Mucosa of descending colon (tissue), 3 donors: ENCODE results near the gene ZNF548. TPM values are rescaled to one million over a fixed set of nuclear protein-coding genes. Genes with fewer than 3 reads are reported as not detected.
A peak's percentile ranks its signal among the peaks of the same experiment; 100 is the strongest.

ENCODE experiments used
- ATAC-seq: fragments of 200-7000 bp; cut with Tn5 transposase; one replicate; pipeline ENCODE4 v1.9.1; 2020; ENCODE audit warnings: mild to moderate bottlenecking, moderate library complexity
- DNase-seq, 3 donors: peaks; one replicate each; pipeline ENCODE4 v3.0.0-alpha.2; 2020
- H3K36me3 ChIP-seq: fragments of 200-600 bp; one replicate; pipeline ENCODE4 v1.8.0; 2021; ENCODE audit warnings: low read depth, mild to moderate bottlenecking
- H3K4me1 ChIP-seq: fragments of 200-600 bp; one replicate; pipeline ENCODE4 v1.8.0; 2021; ENCODE audit warnings: low read depth, mild to moderate bottlenecking
- H3K4me3 ChIP-seq: fragments of 200-600 bp; one replicate; pipeline ENCODE4 v1.8.0; 2021; ENCODE audit warnings: mild to moderate bottlenecking
- H3K9me3 ChIP-seq: fragments of 200-600 bp; one replicate; pipeline ENCODE4 v1.8.0; 2021; ENCODE audit warnings: mild to moderate bottlenecking
- CTCF ChIP-seq: fragments of 200-600 bp; IDR thresholded peaks from one replicate; pipeline ENCODE4 v1.8.0; 2022; ENCODE audit warnings: antibody characterized with exemption, mild to moderate bottlenecking
- intact Hi-C, 2 donors: fragments of 100-400 bp; cut with DNase I in 1 of 2; cut with micrococcal nuclease in 1 of 2; formaldehyde crosslinking; loops; one replicate each; pipeline versions ENCODE4 v1.11.0 to v1.11.1; 2022; cut with DNase I, micrococcal nuclease
- total RNA-seq, 3 donors: library from RNA; stranded (reverse); fragmentation: NEBNext Ultra II Directional in 2 of 3; extraction: Animal tissue kit (Norgen Biotek cat#: 25700) in 2 of 3; gene quantifications; one replicate each; pipeline versions ENCODE4 v1.2.1 to v1.2.4, GENCODE V29; 2021 to 2023
- donor health status: DM: no; HTN: no; CAD: no; lungs with moderate emphysema.
- donor health status: DM: no; HTN: no; CAD: no.
- donor health status: DM: no; HTN: yes; CAD: no.

Gene ZNF548
- total RNA-seq, 3 donors from 2014 or later: 8.3 to 23.2 (median 10.3) TPM

GRCh38 chr19:57380923-57381322 is 8.7 kb upstream of the ZNF548 start:
- Histone ChIP-seq H3K4me3 (no peak overlapping the region), H3K9me3 (peaks cover 54% of the 10 kb centered on the region), H3K4me1 (no peaks in the 10 kb centered on the region), H3K36me3 (no peaks in the 10 kb centered on the region)
- no peak for TF ChIP-seq CTCF
- intact Hi-C loops: no loop called here
- DNase-seq (no peak), ATAC-seq (no peak)

- Histone ChIP-seq H3K9me3 (peaks cover 33% of the 10 kb centered on the region), H3K4me1 (no peaks in the 10 kb centered on the region), H3K4me3 (no peak overlapping the region), H3K36me3 (no peaks in the 10 kb centered on the region)
- ATAC-seq: no peak
- intact Hi-C loops: no loop called here
- no peak for DNase-seq
- TF ChIP-seq CTCF: no peak
Measured at GRCh38 chr19:57382806-57383488, 6.7 kb upstream of the ZNF548 start.

- H3K4me1 ChIP-seq: no peaks in the 10 kb centered on the region
- H3K9me3 ChIP-seq: peaks cover 12% of the 10 kb centered on the region
- intact Hi-C loops: no loop called here
- DNase-seq (no peak), ATAC-seq (no peak)
- H3K4me3 ChIP-seq: peak overlapping the region; percentile 70
- no peak for TF ChIP-seq CTCF
- H3K36me3 ChIP-seq: no peaks in the 10 kb centered on the region
Measured at GRCh38 chr19:57389194-57389729, 392 bp upstream of the ZNF548 start.

- H3K9me3 ChIP-seq: peaks cover 48% of the 10 kb centered on the region
- H3K36me3 ChIP-seq: peaks cover 4% of the 10 kb centered on the region
- H3K4me1 ChIP-seq: no peaks in the 10 kb centered on the region
Measured at GRCh38 chr19:57395710-57396109, 6.1 kb downstream of the ZNF548 start.

GRCh38 chr19:57398868-57399267 is 9.2 kb downstream of the ZNF548 start:
- H3K4me1 ChIP-seq: no peaks in the 10 kb centered on the region
- H3K9me3 ChIP-seq: peaks cover 63% of the 10 kb centered on the region
- no peak for DNase-seq
- no peak overlapping the region for H3K4me3 ChIP-seq
- intact Hi-C loops: no loop called here
- ATAC-seq: no peak
- no peak for TF ChIP-seq CTCF
- peaks cover 4% of the 10 kb centered on the region for H3K36me3 ChIP-seq

More at GRCh38 chr19:57395710-57396109, 6.1 kb downstream of the ZNF548 start:
- DNase-seq (no peak), ATAC-seq (no peak)
- H3K4me3 ChIP-seq: no peak overlapping the region
- intact Hi-C loops: no loop called here
- TF ChIP-seq CTCF: no peak
